Esophagus squamous epithelium (tissue), 4 donors: ENCODE measurements around the gene RNF123.

ENCODE experiments used
- POLR2A ChIP-seq, 4 donors: fragments of 450-650 bp; IDR thresholded peaks; one replicate each; pipeline ENCODE4 v1.6.1; 2017; ENCODE audit warnings: antibody characterized with exemption in 4 of 4, mild to moderate bottlenecking in 4 of 4, moderate library complexity in 3 of 4
- TF ChIP-seq, protein P1 (sequence below), 6 experiments: fragments of 450-650 bp in 4 of 6; fragments of 200-600 bp in 2 of 6; sonication (generic) in 2 of 6; IDR thresholded peaks; one replicate each; pipeline ENCODE4 v1.5.1; 2016 to 2019; ENCODE audit warnings: antibody characterized with exemption in 6 of 6, mild to moderate bottlenecking in 4 of 6, moderate library complexity in 4 of 6

DNA sequence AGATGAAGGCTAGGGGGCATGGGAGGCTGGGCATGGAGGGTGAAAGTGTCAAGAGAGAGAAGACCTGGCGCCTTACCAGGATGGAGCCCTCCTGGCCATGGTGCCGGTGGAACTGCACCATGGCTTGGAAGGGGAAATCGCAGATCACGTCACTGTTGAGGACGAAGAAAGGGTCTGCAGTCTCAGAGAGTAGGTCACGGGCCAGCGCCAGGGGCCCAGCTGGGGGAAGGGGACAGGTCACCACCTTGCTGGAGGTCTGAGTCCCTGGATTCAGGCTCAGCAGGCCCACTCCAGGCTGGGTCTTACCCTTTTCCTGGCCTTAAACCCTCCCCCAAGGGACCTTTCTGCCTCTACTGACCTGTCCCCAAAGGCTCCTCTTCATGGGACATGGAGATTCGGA, 33.5 kb downstream of the RNF123 start:
- TF ChIP-seq POLR2A (IDR thresholded peaks at IDR 0.05), result no peak
- TF ChIP-seq, protein P1, sequence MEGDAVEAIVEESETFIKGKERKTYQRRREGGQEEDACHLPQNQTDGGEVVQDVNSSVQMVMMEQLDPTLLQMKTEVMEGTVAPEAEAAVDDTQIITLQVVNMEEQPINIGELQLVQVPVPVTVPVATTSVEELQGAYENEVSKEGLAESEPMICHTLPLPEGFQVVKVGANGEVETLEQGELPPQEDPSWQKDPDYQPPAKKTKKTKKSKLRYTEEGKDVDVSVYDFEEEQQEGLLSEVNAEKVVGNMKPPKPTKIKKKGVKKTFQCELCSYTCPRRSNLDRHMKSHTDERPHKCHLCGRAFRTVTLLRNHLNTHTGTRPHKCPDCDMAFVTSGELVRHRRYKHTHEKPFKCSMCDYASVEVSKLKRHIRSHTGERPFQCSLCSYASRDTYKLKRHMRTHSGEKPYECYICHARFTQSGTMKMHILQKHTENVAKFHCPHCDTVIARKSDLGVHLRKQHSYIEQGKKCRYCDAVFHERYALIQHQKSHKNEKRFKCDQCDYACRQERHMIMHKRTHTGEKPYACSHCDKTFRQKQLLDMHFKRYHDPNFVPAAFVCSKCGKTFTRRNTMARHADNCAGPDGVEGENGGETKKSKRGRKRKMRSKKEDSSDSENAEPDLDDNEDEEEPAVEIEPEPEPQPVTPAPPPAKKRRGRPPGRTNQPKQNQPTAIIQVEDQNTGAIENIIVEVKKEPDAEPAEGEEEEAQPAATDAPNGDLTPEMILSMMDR (IDR thresholded peaks at IDR 0.05), result no peak
